Measurements from ENCODE around the gene CALN1.

- TF ChIP-seq POLR2AphosphoS5 (IDR thresholded peaks at IDR 0.05), result no peak
- no peak for TF ChIP-seq POLR2A (IDR thresholded peaks at IDR 0.05)
These were observed 374.0 kb downstream of the CALN1 start for GRCh38 chr7:72038022-72038732.

All from gastroesophageal sphincter (tissue), 2 donors.